K562 (cell line): Measurements from ENCODE around the gene NKG7. TPM values are rescaled to one million over a fixed set of nuclear protein-coding genes. Genes with fewer than 3 reads are reported as not detected.
A peak's percentile ranks its signal among the peaks of the same experiment; 100 is the strongest.

Experiments
- CBFA2T3 ChIP-seq: fragments of 450-650 bp; IDR thresholded peaks from 2 replicates; pipeline ENCODE4 v1.6.1; 2017
- CC2D1A ChIP-seq: fragments of 450-650 bp; IDR thresholded peaks from 2 replicates; pipeline ENCODE4 v1.6.1; 2017; ENCODE audit warnings: mild to moderate bottlenecking
- CCNT2 ChIP-seq: IDR thresholded peaks from 2 replicates; pipeline ENCODE4 v1.6.1; 2011; ENCODE audit warnings: borderline replicate concordance, low read depth, mild to moderate bottlenecking, moderate library complexity, mixed read lengths, low read length; ENCODE audit not compliant: insufficient read length; ENCODE audit errors: extremely low read depth
- CTBP1 ChIP-seq: fragments of 450-650 bp; IDR thresholded peaks from 2 replicates; pipeline ENCODE4 v1.6.1; 2016; ENCODE audit warnings: borderline replicate concordance
- GABPB1 ChIP-seq: sonication (generic); formaldehyde crosslinking; IDR thresholded peaks from 2 replicates; pipeline ENCODE4 v1.8.0; 2022; ENCODE audit warnings: mild to moderate bottlenecking, missing genetic modification reagents
- GTF2A2 ChIP-seq: IDR thresholded peaks from 2 replicates; pipeline ENCODE4 v1.6.1; 2016; ENCODE audit warnings: mild to moderate bottlenecking, missing genetic modification characterization, missing compliant biosample characterization
- GTF2E2 ChIP-seq: fragments of 200-800 bp; sonication (Bioruptor generic); IDR thresholded peaks from 2 replicates; pipeline ENCODE4 v1.6.1; 2016; ENCODE audit warnings: missing genetic modification characterization, missing compliant biosample characterization
- KLF6 ChIP-seq: fragments of 250-450 bp; sonication (Bioruptor Pico); IDR thresholded peaks from 2 replicates; pipeline ENCODE4 v1.4.0; 2020; ENCODE audit warnings: mild to moderate bottlenecking, moderate library complexity, borderline replicate concordance
- MECOM ChIP-seq: fragments of 250-450 bp; sonication (Bioruptor Pico); IDR thresholded peaks from 2 replicates; pipeline ENCODE4 v1.8.0; 2022; ENCODE audit warnings: inconsistent platforms
- NUFIP1 ChIP-seq: fragments of 450-650 bp; IDR thresholded peaks from 2 replicates; pipeline ENCODE4 v1.6.1; 2018; ENCODE audit not compliant: partially characterized antibody
- PHF20 ChIP-seq: fragments of 450-650 bp; IDR thresholded peaks from 2 replicates; pipeline ENCODE4 v1.6.1; 2018; ENCODE audit not compliant: partially characterized antibody
- PHF8 ChIP-seq: fragments of 200-600 bp; sonication (generic); IDR thresholded peaks from 2 replicates; pipeline ENCODE4 v1.6.1; 2012; ENCODE audit warnings: mixed run types, mild to moderate bottlenecking, inconsistent platforms, low read length, moderate library complexity, borderline replicate concordance
- SAP30 ChIP-seq: fragments of 200-600 bp; sonication (generic); IDR thresholded peaks from 2 replicates; pipeline ENCODE4 v1.6.1; 2012; ENCODE audit warnings: borderline replicate concordance, low read depth, mild to moderate bottlenecking, moderate library complexity, low read length, control low read depth, inconsistent platforms; ENCODE audit not compliant: insufficient read depth, poor library complexity, severe bottlenecking
- SUPT5H ChIP-seq: fragments of 450-650 bp; IDR thresholded peaks from 2 replicates; pipeline ENCODE4 v1.6.1; 2016
- TAF7 ChIP-seq: fragments of 450-650 bp; IDR thresholded peaks from 2 replicates; pipeline ENCODE4 v1.6.1; 2016; ENCODE audit warnings: missing genetic modification characterization, missing compliant biosample characterization
- UBTF ChIP-seq, 2 experiments: IDR thresholded peaks; 2 replicates each; pipeline ENCODE4 v1.6.1; 2012; ENCODE audit warnings: improper control_type of control experiment in 2 of 2, low read depth in 2 of 2, low read length in 2 of 2, borderline replicate concordance in 1 of 2
- ZBTB33 ChIP-seq: sonication (generic); formaldehyde crosslinking; IDR thresholded peaks from 2 replicates; pipeline ENCODE4 v1.8.1; 2023; ENCODE audit warnings: mild to moderate bottlenecking, missing genetic modification reagents
- ZKSCAN1 ChIP-seq: fragments of 150-350 bp; IDR thresholded peaks from 2 replicates; pipeline ENCODE4 v1.6.1; 2016; ENCODE audit warnings: low read depth, low read length
- ZNF143 ChIP-seq: sonication (generic); formaldehyde crosslinking; IDR thresholded peaks from 2 replicates; pipeline ENCODE4 v1.9.0; 2022; ENCODE audit warnings: mild to moderate bottlenecking, missing genetic modification reagents
- polyA plus RNA-seq, 8 experiments: library from polyadenylated mRNA; depleted of rRNA in 4 of 8; stranded (reverse) in 5 of 8; unstranded in 3 of 8; fragments of >200 nt; fragmentation: Nextera tagmentation in 2 of 8; fragmentation: Illumina TruSeq in 1 of 8; extraction: Ambion mirVana in 2 of 8; extraction: Trizol in 1 of 8; gene quantifications; 2 replicates each; pipeline versions ENCODE4 v1.2.1 to v1.2.3, GENCODE V29; 2011 to 2014; ENCODE audit warnings: inconsistent platforms in 1 of 8, missing spikeins in 1 of 8
- total RNA-seq, 7 experiments: library from RNA; depleted of rRNA in 6 of 7; stranded (reverse); fragments of >200 nt in 6 of 7; fragmentation: Illumina TruSeq in 2 of 7; extraction: Trizol in 2 of 7; gene quantifications; 2 replicates each; pipeline versions ENCODE4 v1.2.1 to v1.2.3, GENCODE V29; 2011 to 2021; ENCODE audit warnings: low replicate concordance in 1 of 7
- TF ChIP-seq, protein P1 (sequence below): fragments of 250-450 bp; sonication (Bioruptor Pico); IDR thresholded peaks from 2 replicates; pipeline ENCODE4 v1.4.0; 2020; ENCODE audit warnings: mild to moderate bottlenecking
- TF ChIP-seq, protein P2 (sequence below): sonication (generic); formaldehyde crosslinking; IDR thresholded peaks from 2 replicates; pipeline ENCODE4 v1.9.0; 2022; ENCODE audit warnings: mild to moderate bottlenecking, missing genetic modification reagents

NKG7 gene
- total and polyA plus RNA-seq, 9 of the 15 experiments (the other 6 are each of a cell fraction or from before 2014, with no cell fraction given): 0.30 to 0.70 (median 0.51) TPM; not detected in 2

- TF ChIP-seq ZBTB33 (CRISPR knock-in tag) (0 out of 2 replicates have a peak, but pooled peaks have one; percentile 9), KLF6 (CRISPR knock-in tag) (peak; percentile 59; the same call in 1 of the 2 replicates), GABPB1 (CRISPR knock-in tag) (peak; percentile 88), MECOM (CRISPR knock-in tag) (no peak), CTBP1 (peak; percentile 87), PHF8 (peak; percentile 78; the same call in 1 of the 2 replicates), UBTF (IDR thresholded peaks at IDR 0.05; ENCODE audit: borderline replicate concordance in 1 of 2, low read depth in 2 of 2, low read length in 2 of 2) (peak in 1 of 2 experiments; percentile 60; a peak in 1 of 4 replicates), CCNT2 (peak; percentile 35), SAP30 (peak; percentile 65), SUPT5H (peak; percentile 86), GTF2E2 (no peak; the same call in 1 of the 2 replicates), TAF7 (tag) (no peak), CC2D1A (no peak), GTF2A2 (tag) (no peak), NUFIP1 (peak; percentile 73), PHF20 (peak; percentile 78), ZKSCAN1 (peak; percentile 50; the same call in 1 of the 2 replicates), ZNF143 (CRISPR knock-in tag) (no peak), CBFA2T3 (peak; percentile 31; the same call in 1 of the 2 replicates)
- TF ChIP-seq, protein P1, sequence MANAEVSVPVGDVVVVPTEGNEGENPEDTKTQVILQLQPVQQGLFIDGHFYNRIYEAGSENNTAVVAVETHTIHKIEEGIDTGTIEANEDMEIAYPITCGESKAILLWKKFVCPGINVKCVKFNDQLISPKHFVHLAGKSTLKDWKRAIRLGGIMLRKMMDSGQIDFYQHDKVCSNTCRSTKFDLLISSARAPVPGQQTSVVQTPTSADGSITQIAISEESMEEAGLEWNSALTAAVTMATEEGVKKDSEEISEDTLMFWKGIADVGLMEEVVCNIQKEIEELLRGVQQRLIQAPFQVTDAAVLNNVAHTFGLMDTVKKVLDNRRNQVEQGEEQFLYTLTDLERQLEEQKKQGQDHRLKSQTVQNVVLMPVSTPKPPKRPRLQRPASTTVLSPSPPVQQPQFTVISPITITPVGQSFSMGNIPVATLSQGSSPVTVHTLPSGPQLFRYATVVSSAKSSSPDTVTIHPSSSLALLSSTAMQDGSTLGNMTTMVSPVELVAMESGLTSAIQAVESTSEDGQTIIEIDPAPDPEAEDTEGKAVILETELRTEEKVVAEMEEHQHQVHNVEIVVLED (CRISPR knock-in tag): no peak
- TF ChIP-seq, protein P2, sequence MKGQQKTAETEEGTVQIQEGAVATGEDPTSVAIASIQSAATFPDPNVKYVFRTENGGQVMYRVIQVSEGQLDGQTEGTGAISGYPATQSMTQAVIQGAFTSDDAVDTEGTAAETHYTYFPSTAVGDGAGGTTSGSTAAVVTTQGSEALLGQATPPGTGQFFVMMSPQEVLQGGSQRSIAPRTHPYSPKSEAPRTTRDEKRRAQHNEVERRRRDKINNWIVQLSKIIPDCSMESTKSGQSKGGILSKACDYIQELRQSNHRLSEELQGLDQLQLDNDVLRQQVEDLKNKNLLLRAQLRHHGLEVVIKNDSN (CRISPR knock-in tag): peak; percentile 32; the same call in 1 of the 2 replicates
These were observed 4.7 kb downstream of the NKG7 start (continued) for GRCh38 chr19:51367565-51368365.
